ENCODE results near the gene SORD.

Gene SORD

GRCh38 chr15:45116482-45117307, 93.7 kb downstream of the SORD start:
- no peak for DNase-seq (ENCODE audit: low read depth)

GRCh38 chr15:45117308-45118130, 94.5 kb downstream of the SORD start:
- DNase-seq (ENCODE audit: low read depth) = no peak

DNA sequence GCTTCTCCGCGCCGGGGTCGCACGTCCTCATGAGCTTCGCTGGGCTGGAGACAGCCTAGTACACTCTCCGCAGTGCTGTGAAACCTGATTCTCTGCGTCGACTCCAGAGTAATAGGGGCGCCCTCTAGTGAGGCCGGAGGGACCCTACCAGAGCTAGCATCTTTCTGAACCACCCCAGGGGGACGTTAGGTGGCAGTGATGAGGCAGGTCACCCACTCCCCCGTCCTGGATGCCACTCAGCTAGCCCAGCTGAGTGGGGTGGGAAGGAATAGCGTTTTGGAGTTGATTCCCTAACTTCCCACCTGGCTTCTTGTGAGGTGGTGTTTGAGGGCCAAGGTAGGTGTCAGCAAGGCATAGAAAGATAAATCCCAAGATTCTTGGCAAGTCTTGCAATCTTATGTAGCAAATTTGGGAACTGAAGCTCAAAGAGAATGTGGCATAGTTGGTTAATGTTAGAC, 95.2 kb downstream of the SORD start:
- peak; percentile 78 for DNase-seq (ENCODE audit: low read depth)

- DNase-seq (ENCODE audit: low read depth) = no peak
Measured at GRCh38 chr15:45118996-45119395, 96.0 kb downstream of the SORD start.

DNA sequence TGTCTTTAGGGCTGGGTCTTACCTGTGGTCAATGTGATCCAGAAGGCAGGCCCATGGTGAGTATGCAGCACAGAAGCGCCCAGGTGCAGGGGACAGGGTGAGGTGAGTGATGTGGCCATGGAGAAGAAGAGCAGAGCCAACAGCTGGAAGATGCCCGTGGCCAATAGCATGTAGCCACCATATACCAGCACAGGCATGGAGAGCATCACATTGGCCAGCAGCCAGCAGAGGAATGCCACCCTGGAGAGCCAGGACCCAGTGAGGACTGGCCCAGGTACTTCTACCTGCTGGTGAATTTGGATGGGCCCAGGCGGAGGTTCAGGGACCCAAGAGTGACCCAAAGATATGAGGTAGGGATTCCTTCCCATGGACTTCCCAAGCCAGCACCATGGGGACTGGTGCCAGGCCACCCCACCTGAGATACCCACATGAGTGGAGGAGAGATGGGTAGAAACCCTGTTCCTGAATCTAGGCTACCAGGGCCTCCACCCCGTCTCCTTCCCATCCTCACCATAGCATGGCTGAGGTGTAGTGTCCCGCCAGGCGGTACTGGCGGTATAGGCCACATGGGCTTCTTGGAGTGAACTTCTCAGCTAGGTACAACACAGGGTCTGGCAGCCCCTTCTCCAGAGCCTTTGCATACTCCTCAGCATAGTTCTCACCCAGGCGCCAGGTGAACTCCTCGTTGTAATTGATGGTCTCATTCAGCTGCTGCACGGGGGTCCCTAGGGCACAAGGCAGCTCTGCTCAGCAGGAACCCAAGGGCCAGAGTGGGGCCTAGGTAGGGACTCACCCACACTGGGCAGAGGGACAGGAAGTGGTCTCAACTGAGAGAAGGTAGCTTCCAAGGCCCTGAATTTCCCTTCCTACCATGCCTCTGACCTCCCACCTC, 97.3 kb downstream of the SORD start:
- no peak for DNase-seq (ENCODE audit: low read depth)

GRCh38 chr15:45121020-45121419, 98.0 kb downstream of the SORD start:
- DNase-seq (ENCODE audit: low read depth) = no peak

GRCh38 chr15:45121706-45122417, 98.9 kb downstream of the SORD start:
- DNase-seq (ENCODE audit: low read depth) = peak; percentile 31

GRCh38 chr15:45122719-45123118, 99.7 kb downstream of the SORD start:
- DNase-seq (ENCODE audit: low read depth) = no peak

DNA sequence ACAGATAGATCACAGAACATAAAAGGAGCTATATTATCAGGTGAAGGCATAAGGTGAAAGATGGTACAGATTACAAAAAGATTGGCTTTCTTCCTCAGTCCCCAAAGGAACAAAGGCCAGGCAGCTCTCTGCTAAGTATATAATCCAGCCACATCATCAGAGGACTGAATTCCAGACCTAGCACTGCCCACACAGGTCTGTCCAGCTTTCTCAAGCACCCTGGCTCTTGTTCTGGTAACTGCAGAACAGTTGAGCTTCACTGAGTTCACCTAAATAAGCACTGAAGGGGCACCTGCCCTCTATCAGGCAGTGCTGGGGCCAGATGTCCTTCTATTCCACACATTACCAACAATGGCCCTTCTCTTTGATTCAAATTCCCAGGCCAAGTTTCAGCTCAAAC, 100.4 kb downstream of the SORD start:
- DNase-seq (ENCODE audit: low read depth) = no peak

DNA sequence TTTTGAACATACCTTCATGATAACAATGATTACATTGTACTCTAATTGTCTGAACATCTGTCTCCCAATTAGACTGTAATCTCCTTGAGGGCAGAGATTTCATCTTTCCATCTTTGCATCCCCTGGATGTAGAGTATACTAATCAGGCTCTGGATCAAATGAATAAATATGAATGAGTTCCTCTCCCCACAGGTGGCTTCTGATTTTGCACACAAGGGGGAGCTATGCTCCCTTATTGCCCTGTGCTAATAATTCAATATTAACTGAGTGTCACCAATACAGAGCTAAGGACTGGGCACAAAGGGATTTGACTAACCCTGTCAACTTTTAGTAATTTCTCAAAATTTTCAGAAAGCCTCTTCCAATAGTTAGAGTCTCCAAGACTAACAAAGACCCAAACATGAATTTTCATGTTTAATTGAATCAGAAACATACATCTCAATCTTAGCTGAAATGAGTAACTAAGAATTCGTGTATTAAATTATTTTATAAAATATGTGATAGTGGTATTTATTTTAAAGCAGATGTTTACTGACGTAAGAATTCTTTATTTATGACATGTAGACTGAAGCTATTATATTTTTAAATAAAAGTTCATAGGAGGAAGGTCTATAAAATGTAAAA, 103.7 kb downstream of the SORD start:
- no peak for DNase-seq (ENCODE audit: low read depth)

Data from fibroblast of the conjunctiva (primary cell).